ENCODE data around the gene THNSL1. TPM values are rescaled to one million over a fixed set of nuclear protein-coding genes. Genes with fewer than 3 reads are reported as not detected.

Gene THNSL1
- polyA plus RNA-seq, 1 donor from 2014 or later = 5.1 TPM

GRCh38 chr10:25075825-25076224 is 59.4 kb downstream of the THNSL1 start:
- H3K4me3 ChIP-seq (ENCODE audit: low read length) = no peak overlapping the region
- no peak overlapping the region for H3K4me2 ChIP-seq (ENCODE audit: low read length)
- no peaks in the 10 kb centered on the region for H3F3A ChIP-seq (ENCODE audit: insufficient read depth, low read length, poor library complexity, severe bottlenecking)
- H3K27me3 ChIP-seq (ENCODE audit: insufficient read depth, low read depth, low read length) = no peaks in the 10 kb centered on the region
- H3K9me3 ChIP-seq (ENCODE audit: low read length) = no peaks in the 10 kb centered on the region
- TF ChIP-seq POLR2AphosphoS5 (IDR thresholded peaks at IDR 0.05) = no peak
- TF ChIP-seq EP300 (conservative IDR thresholded peaks at IDR 0.05; ENCODE audit: poor library complexity, severe bottlenecking) = no peak
- no peak for TF ChIP-seq REST (IDR thresholded peaks at IDR 0.05; ENCODE audit: borderline replicate concordance)
- TF ChIP-seq EZH2 (IDR thresholded peaks at IDR 0.05; ENCODE audit: borderline replicate concordance, insufficient read depth, low read length, poor library complexity, severe bottlenecking) = no peak
- TF ChIP-seq SMC3 (conservative IDR thresholded peaks at IDR 0.05; ENCODE audit: poor library complexity) = no peak
- no peak for TF ChIP-seq TAF1 (IDR thresholded peaks at IDR 0.05; ENCODE audit: low read depth)
- TF ChIP-seq, protein P1, sequence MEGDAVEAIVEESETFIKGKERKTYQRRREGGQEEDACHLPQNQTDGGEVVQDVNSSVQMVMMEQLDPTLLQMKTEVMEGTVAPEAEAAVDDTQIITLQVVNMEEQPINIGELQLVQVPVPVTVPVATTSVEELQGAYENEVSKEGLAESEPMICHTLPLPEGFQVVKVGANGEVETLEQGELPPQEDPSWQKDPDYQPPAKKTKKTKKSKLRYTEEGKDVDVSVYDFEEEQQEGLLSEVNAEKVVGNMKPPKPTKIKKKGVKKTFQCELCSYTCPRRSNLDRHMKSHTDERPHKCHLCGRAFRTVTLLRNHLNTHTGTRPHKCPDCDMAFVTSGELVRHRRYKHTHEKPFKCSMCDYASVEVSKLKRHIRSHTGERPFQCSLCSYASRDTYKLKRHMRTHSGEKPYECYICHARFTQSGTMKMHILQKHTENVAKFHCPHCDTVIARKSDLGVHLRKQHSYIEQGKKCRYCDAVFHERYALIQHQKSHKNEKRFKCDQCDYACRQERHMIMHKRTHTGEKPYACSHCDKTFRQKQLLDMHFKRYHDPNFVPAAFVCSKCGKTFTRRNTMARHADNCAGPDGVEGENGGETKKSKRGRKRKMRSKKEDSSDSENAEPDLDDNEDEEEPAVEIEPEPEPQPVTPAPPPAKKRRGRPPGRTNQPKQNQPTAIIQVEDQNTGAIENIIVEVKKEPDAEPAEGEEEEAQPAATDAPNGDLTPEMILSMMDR (IDR thresholded peaks at IDR 0.05; ENCODE audit: poor library complexity, severe bottlenecking) = no peak
- TF ChIP-seq MXI1 (conservative IDR thresholded peaks at IDR 0.05; ENCODE audit: poor library complexity, severe bottlenecking) = no peak
- TF ChIP-seq RAD21 (conservative IDR thresholded peaks at IDR 0.05) = no peak
- no peaks in the 10 kb centered on the region for H3K36me3 ChIP-seq (ENCODE audit: insufficient read depth, low read length)
- H3K27ac ChIP-seq (ENCODE audit: low read length) = no peak overlapping the region
- no peaks in the 10 kb centered on the region for H3K79me2 ChIP-seq (replicated peaks; ENCODE audit: insufficient read depth, low read length)
- H4K20me1 ChIP-seq (ENCODE audit: insufficient read depth) = no peaks in the 10 kb centered on the region
- H3K9me2 ChIP-seq (ENCODE audit: insufficient read depth, low read length) = no peaks in the 10 kb centered on the region
- no peak overlapping the region for H3K9ac ChIP-seq (ENCODE audit: low read length)
- no peak overlapping the region for H2AFZ ChIP-seq (ENCODE audit: low read depth, low read length)

Other genes starting within 250 kb of the THNSL1 start
- gene PRTFDC1, start 64.0 kb upstream of the THNSL1 start, polyA plus RNA-seq = 3.4 and 4.5 TPM in 2 replicates
- 1.5 and 2.6 TPM in 2 replicates for gene ENKUR, start 454 bp upstream of the THNSL1 start, polyA plus RNA-seq
- 1.7 and 2.1 TPM in 2 replicates for gene GPR158, start 158.4 kb downstream of the THNSL1 start, polyA plus RNA-seq